DMS114 treated with DMSO at 0.1 percent for 48 hours (cell line): ENCODE measurements around the gene TRIM4.
"Not testable (repeated sequence)": the region's sequence is repeated elsewhere in the genome, so short reads cannot be mapped to it uniquely, and the experiment has no call there.

ENCODE experiments used
- DNase-seq: peaks from one replicate; lab custom pipeline; 2025; ENCODE audit not compliant: unreplicated experiment; lab: John Stamatoyannopoulos, UW

Gene TRIM4

DNA sequence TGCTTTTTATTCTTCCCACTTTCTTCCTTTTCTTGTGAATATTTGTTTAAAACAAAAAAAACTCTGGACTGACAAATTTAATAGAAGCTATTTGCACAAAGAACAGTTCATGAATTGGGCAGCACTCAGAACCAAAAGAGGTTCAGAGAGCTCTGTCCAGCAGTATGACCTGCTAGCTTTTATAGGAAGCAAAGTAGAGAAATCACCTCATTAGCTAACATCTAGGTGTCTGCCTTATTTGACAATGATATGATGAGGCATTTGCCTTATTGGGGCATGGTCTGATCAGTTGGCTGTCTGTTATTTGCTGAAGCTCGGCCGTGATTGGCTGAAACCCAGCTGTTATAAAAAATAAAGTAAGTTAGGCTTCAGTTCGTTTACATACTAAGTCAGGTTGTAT is 819 bp upstream of the TRIM4 start:
- no peak for DNase-seq

DNA sequence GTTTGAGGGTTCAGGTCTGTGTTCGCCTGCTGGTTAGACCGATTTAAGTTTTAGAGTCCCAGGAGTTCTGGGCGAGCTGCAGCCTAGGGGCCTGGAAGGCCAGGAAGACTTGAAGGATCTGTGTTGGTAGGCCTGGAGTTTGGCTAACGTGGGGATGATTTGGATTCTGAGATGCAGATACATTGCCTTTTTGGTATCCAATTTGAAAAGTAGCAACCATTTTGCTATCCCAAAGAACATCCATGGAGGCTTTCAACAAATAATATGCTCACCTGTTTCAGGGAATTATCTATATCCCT is 433 bp upstream of the TRIM4 start:
- DNase-seq = no peak

DNA sequence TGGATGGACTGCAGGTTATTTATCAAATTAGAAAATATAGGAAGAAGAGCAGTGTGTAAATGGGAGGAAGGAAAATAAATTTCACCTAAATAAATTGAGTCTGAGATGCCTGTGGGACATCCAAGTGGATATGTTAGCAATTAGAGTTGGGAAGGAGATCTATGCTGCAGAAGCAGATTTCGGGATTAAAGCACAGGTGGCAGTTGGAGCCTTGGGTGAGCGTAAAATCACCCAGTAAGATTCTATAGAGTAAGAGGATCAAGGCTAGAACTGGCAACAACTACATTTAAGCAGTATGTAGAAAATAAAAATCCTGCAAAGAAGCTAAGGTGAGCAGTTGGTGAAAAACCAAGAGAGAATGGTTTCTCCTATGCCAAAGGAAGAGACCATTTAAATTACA is 8.4 kb downstream of the TRIM4 start:
- DNase-seq = no peak

DNA sequence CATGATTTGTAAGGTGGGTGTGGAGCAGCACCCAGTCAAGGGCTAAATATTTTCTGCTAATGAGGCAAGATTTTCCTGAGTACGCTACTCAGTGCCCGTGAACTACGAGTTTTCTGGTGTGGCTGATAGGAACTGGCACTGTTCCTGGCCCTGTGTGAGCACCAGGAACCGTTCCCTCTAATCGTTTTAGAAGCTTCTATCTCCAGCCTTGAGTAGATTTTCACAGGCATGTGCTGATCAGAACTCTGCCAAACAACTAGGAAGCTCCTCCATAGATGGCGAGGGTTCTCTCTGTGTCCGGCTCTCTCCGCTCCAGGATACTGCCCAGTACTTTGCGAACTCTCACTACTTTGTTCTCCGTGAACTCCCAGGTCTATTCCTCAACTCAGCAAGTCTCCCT is 17.7 kb downstream of the TRIM4 start:
- DNase-seq = no peak

DNA sequence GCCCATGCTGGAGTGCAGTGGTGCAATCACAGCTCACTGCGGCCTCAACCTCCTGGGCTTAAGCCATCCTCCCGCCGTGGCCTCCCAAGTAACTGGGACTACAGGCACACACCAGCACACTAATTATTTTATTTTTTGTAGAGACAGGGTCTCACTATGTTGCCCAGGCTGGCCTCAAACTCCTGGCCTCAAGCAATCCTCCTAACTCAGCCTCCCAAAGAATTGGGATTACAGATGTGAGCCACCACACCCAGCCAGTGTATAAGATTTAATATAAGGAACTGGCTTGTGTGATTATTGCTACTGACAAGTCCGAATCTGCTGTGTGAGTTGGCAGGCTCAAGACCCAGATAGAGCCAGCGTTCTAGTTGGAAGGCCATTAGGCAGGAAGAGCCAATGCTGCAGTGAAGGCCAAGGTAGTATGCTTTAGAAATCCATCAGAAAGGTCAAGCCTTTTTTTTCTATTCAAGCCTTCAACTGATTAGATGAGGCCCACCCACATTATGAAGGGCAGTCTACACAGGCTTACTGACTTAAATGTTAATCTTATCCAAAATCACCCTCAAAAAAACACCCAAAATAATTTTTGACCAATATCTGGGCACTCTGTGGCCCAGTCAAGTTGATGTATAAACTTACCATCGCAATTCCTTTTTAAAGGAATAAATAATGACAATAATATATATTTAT is 19.4 kb downstream of the TRIM4 start:
- DNase-seq = no peak

DNA sequence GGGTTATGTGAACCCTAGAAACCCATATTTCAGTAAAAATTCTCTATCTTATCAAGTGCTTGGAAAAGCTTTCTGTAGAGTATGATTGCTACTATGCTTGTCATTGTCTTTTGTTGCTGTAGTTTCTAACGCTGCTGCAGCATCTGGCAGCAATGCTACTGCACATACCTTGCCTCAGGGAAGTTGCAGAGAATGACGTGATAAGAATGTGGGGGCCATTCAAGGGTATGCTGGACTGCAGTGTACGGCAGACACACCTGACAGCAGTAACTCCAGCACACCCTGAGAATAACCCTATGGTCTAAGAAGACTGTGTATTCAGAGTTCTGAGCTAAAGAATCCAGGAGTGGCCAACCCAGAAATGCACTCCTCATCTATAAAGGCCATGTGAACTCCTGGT is 20.5 kb downstream of the TRIM4 start:
- DNase-seq = no peak

DNA sequence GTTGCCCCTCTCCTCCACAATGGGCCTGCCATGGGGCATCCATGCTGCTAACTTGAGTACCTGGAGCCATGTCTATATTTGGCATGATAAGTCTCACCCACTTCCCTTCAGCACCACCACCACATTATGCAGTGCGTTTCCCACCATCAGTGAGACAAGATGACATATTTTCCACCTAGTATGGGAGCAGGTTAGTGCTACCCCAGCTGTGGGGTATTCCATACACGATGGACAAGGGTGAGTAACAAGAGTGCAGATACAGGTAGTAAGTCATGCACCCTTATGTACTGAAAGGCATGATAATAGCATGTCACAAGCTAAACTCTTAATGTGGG is 21.3 kb downstream of the TRIM4 start:
- DNase-seq = no peak

DNA sequence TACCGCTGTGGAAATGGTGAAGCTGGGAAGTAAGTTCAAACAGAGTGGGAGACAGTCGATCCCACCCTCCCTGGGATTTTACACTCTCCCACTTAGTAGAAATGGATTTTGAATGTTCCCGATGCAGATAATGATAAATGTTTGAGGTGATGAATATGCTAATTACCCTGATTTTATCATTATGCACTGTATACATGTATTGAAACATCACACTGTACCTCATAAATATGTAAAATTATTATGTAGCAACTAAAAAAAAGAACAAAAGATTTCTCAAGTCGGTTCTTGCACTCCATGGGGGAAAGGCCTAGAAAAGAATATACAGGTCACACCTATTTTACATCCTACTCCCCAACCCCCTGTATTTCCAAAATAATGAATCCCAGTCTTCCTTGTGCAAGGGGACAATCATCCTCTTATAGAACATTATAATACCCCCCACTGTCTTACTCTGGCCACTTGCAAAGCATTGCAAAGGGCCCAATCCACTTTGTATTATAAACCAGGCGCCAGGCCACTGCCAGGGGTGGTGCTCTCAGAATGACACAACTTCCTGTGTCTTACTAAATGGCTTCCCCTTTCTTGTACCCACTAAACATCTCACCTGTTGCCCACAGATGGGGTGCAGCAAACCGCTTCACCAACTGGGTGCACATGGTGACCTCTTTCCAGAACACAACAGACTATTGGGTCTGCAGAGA is 21.9 kb downstream of the TRIM4 start:
- DNase-seq = no peak

DNA sequence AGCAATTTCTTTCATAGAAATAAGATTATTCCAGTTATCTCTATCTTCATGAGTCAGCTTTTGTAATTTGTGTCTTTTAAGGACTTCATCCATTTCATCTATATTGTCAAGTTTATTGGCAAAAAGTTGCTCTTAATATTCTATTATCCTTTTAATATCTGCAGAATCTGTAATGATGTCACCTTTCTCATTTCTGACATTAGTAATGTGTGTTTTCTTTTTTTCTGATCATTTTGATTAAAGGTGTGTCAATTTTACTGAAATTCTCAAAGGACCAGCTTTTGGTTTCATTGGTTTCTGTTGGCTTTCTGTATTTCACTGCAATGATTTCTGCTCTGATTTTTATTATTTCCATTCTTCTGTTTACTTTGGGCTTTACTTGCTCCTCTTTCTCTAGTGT is 24.6 kb downstream of the TRIM4 start:
- DNase-seq = no peak

DNA sequence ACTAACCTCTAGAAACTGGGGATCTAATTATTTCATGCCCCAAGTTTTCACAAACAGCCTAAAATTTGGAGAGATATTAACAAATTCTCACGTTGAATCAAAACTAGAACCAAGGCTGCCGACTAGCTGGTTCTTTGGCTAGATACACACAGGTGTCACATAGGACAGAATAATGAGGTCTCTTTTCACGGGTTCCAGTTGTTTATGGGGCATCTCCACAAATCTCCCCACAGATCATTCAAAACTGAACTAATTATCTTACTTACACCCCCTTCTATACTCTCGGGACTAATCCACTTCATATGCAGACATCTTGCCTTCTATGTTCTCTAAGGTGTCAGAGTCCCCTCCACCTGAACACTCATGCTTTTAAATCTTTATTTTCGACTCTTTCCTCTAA is 26.1 kb downstream of the TRIM4 start:
- no peak for DNase-seq

DNA sequence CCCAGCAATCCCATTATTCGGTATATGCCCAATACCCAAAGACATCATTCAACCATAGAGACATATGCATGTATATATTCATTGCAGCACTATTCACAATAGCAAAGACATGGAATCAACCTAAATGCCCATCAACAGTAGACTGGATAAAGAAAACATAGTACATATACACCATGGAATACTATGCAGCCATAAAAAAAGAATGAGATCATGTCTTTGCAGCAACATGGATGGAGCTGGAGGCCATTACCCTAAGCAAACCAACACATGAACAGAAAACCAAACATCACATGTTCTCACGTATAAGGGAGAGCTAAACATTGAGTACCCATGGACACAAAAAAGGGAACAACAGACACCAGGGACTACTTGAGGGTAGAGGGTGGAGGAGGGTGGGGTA is 29.0 kb downstream of the TRIM4 start:
- DNase-seq = not testable (repeated sequence)

DNA sequence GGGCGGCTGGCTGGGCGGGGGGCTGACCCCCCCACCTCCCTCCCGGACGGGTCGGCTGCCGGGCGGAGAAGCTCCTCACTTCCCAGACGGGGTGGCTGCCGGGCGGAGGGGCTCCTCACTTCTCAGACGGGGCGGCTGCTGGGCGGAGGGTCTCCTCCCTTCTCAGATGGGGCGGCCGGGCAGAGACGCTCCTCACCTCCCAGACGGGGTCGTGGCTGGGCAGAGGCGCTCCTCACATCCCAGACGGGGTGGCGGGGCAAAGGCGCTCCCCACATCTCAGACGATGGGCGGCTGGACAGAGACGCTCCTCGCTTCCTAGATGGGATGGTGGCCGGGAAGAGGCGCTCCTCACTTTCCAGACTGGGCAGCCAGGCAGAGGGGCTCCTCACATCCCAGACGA is 31.0 kb downstream of the TRIM4 start:
- DNase-seq = not testable (repeated sequence)

DNA sequence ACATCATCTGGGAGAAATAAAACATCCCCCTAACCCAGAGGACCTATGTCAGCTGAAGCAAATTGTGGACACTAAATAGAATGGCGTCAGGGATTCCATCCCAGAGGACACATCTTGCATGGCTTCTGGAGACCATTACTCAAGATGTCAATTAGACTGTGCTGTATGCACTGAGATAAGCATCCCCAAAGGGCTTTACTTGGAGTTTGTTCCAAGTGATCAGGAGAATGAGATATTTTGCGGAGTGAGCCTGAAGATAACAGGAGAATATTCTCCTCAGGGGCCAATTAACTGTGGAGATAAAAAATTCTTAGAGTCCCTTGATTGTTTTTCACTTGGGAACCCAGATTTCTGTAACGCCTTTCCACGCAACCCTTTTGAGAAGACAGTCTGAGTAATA is 38.0 kb downstream of the TRIM4 start:
- no peak for DNase-seq

DNA sequence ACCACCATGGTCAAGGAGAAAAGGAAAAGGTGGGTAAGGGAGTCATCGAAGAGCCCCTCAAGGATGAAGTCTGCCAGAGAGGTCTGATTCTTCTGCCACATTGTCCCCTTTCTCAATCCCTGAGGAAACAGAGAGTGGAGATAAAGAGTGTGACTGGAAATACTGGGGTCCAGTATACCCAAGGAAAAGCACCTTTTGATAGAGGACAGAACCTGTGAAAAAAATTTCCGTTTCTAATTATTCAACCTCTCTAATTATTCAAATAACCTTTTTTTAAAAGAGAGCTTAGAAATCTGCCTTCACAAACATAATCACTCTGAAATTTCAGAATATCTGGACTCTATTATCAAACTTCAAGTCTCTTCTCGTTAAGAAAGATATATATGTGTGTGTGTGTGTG is 42.4 kb downstream of the TRIM4 start, which contains the start of gene OR2AE1:
OR2AE1 (minus strand) TSS at position 101 of the 400 bp plus-strand sequence; CDS start at position 101, 0 bp downstream.
- no peak for DNase-seq

DNA sequence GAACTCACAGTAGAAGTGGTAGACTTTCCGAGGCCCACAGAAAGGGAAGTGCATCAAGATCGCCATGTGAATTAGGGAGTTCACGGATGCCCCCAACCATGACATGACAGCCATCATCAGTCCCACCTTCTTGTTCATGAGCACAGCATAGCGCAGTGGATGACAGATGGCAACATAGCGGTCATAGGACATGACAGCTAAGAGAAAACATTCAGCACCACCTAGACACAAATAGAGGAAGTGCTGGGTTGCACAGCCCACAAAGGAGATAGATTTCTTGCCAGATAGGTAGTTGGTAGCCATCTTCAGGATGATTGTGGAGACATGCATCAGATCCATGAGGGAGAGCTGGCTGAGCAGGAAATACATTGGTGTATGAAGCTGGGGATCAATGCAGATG is 42.8 kb downstream of the TRIM4 start:
- DNase-seq = no peak

DNA sequence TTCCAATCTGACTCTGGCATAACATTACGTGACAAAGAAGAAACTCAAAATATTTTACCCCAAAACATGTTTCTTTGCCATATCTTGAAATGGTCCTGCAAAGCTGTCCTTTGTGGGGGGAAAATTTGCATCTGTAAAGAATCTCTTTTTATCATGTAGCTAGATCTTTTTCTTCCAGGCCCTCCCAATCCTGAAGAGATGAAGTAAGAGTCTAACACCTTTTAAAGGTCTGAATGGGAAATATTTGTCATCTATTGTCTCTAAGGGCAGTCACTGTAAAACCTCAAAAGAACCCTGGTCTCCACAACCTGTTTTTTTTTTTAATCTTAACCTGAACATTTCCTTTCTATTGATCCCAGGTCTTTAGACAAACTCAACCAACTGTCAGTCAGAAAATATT is 51.1 kb downstream of the TRIM4 start:
- no peak for DNase-seq

DNA sequence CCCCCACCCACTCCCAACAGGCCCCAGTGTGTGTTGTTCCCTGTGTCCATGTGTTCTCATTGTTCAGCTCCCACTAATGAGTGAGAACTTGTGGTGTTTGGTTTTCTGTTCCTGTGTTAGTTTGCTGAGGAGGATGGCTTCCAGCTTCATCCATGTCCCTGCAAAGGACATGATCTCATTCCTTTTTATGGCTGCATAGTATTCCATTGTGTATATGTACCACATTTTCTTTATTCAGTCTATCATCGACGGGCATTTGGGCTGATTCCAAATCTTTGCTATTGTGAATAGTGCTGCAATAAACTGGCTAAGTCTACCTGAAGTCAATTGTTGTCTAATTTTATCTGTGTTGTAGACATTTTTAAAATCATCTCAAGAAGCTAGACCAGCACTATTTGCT is 51.9 kb downstream of the TRIM4 start:
- DNase-seq = not testable (repeated sequence)

DNA sequence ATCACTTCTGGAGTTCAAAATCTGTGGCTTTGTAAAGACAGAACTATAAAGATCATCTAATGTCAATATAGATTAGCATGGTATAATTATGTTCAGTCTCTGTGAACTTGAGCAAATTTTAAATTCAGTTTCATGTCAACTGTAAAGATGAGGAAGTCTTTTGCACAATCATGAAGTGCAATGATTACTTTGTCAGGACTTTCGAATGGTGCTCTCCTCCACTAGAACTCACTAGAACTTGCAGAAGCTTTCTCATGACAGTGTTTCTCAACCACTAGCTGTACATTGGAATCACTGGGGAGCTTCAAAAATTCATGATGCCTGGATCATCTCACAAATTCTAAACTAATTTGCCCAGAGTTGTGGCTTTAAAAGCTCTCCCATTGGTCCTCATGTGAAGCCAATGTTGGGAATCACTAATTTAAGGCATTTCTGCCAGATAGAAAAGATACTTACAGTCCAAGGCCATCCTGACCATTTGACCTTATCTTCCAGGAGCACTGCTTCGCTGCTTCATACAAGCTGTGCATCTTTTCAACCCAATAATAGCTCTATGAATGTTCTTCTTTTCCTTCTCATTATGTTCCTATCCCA is 55.4 kb downstream of the TRIM4 start:
- DNase-seq = no peak

DNA sequence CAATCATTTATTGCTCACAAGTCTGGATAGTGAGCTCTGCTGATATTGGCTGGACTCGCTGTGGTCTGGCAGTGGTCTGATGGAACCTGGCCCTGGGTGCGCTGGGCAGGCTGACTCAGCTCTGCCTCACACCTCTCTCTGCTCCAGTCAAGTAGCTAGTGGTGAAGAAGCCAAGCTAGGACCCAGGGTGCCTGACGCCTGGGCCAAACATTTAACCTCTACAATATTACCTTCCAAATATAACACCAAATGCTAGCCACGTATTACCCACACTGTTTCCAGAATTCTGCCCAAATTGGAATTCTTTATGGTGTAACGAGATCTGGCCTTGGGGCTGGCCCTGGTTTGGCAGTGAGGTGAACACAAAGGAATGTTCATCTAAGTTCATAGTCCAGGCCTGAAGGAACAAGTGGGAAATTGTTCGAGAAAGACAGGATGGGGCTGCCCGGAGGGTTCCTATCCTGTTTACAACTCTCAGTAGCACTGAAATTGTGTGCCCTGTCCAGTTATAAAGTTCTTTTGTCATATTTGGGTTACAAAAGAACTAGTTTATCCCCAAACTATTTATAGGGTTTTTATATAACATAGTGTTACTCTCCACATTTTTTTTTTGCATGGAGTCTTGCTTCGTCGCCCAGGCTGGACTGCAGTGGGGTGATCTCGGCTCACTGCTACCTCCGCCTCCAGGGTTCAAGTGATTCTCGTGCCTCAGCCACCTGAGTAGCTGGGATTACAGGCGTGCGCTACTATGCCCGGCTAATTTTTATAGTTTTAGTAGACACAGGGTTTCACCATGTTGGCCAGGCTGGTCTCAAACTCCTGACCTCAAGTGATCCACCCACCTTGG is 58.8 kb downstream of the TRIM4 start:
- no peak for DNase-seq

DNA sequence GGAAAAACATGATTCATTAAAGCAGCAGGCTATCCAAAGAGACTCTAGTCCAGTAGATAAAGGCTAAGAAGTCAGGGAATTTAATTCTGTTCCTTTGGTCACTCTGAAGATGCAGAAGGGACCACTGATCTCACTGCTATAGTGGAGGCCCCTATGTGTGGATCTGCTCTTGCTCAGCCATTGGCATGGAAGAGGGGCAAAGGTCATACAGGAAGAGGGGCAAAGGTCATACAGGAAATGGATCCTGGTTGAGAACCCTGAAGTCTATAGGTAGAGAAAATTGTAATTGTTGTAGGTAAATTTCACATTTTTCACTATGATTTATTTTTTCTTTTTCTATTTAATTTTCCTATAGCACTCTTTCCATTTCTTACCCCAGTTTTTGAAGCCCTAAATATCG is 64.1 kb downstream of the TRIM4 start:
- no peak for DNase-seq

DNA sequence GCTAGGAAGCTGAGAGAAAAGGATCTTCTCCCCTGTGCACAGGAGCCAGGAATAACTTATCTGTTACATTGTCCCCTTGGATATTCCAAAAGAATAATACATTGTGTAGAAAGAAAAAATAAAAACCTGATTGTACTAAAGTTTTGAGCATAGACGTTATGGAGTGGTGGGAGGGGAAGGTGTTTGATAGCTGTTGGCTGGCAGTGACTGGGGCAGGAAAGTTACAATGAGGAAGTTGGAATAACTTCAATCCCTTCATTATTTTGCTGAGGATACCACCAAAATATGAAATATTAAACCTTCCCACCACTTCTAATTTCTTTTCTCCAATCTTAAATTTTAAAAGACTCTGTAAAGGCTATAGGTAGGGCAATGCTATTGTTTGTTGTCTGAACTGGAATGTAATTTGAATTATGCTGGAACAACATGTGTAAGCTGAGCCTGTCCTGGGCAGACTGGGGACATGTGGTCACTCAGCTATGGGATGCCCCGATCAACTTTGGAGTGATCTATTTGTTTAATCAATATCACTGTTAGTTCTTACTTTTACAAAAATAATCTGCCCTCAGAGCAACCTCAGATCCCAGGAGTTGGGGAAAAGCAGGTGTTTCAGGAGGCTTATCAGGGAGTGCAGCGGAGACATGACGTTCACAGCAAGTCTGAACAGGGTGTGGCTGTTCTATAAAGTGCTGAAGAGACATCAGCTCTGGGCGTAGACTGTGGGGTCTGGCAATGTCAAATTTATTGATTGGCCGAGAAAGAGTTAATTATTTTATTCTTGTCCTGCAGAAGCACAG is 70.7 kb downstream of the TRIM4 start:
- DNase-seq = no peak
